Measurements from ENCODE around the gene STAC2.
A peak's percentile ranks its signal among the peaks of the same experiment; 100 is the strongest.

The STAC2 gene

DNA sequence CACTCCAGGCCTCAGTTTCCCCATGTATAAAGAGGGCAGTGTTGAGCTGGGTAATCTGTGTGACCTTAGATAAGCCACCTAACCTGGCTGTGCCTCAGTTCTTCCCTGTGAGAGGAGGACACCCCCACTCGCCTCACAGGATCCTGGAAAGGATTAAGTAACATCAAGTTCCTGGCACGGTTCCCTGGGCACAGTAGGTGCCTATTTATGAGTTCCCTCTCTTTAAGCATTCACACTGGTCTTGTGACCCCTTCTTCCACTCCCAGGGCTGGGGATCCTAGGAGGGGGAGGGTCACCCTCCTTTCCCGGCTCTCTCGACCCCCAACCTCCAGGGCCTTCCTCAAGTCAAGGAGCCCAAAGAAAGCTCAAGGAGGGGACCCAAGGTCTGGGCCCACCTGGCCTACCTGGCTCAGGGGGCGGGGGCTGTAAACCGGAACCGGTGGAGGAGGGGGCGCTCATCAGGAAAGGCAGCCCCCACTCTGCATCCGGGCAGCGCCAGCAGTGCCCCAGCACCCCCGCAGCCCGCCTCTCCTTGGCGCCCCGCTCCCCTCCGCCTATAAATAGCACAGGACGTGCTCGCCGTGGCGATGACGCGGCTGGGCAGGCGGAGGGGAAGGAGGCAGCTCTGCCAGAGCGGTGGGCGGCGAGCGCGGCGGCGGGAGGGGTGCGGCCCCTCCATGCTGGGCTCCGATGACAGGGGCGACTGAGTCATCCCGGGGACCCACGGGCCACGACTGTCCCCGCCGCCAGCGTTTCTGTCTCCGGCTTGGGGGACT, 16.2 kb downstream of the STAC2 start:
- DNase-seq (ENCODE audit: low read depth in 2 of 2): no peak

DNA sequence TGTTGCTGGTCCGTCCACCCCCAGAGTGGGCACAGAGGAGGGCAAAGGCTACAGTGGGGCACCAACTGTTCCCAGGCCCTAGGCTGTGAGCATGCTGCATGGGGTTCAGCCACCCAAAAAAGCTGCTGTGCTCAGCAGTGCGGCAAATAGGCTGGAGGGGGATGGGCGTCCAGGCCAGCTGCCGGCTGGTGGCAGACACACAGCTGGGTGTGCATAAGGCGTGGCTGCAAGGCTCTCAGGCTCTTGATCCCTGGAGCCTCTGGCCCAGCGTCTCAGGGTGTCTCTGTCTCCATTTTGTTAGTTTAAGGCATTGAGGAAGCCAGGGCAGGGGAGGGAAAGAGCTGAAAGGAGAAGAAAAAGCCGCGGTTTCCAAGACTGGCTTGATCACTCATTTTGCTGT, 16.9 kb downstream of the STAC2 start:
- no peak for DNase-seq (ENCODE audit: low read depth in 2 of 2)

DNA sequence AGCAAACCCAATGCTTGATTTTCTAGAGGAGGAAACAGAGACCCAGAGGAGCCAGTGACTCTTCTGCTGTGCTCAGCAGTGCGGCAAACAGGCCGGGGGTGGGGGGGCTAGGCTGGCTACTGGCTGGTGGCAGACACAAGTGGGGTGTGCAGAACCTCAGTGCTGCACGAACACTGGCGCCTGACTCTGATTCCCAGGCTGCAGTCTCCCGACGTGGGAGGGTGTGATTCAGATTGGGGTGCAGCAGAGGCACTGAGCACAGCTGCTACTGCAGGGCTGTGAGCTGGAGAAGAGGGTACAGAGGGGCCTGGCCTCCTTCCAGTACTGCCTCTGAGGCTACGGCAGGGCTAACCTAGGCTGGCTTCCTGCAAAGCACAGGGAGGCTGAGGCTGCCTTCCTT, 17.6 kb downstream of the STAC2 start:
- DNase-seq (ENCODE audit: low read depth in 2 of 2): no peak

DNA sequence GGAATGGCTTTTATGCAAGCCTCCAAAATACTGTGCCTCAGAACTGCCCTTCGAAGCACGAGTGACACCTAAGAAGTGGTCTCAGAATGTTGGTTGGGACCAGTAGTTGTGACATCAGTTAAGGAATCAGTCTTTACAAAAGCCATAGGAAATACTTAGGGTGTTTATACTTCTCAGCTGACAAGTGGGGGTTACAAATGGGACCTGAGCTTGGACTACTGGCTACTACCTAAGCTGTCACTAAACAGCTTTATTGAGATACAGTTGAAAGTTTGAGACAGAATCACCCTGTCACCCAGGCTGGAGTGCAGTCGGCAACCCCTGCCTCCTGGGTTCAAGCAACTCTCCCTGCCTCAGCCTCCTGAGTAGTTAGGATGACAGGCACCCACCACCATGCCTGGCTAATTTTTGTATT, 20.6 kb downstream of the STAC2 start:
- no peak for DNase-seq (ENCODE audit: low read depth in 2 of 2)

DNA sequence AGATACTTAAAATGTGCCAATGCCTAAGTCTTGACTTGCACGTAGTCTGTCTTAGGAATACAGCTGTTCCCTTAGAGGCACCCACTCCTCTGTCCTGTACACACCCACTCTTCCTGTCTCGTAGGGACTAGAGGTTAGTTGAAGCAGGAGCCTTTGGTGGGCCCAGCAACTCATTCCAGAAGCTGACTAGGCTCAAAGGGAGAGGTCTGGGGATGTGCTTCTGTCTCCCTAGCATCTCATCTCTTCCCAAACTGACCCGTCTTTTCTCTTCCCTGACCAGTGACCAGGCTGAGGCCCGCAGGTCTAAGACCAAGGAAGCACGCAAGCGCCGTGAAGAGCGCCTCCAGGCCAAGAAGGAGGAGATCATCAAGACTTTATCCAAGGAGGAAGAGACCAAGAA, 21.5 kb downstream of the STAC2 start:
- DNase-seq (ENCODE audit: low read depth in 2 of 2): no peak

DNA sequence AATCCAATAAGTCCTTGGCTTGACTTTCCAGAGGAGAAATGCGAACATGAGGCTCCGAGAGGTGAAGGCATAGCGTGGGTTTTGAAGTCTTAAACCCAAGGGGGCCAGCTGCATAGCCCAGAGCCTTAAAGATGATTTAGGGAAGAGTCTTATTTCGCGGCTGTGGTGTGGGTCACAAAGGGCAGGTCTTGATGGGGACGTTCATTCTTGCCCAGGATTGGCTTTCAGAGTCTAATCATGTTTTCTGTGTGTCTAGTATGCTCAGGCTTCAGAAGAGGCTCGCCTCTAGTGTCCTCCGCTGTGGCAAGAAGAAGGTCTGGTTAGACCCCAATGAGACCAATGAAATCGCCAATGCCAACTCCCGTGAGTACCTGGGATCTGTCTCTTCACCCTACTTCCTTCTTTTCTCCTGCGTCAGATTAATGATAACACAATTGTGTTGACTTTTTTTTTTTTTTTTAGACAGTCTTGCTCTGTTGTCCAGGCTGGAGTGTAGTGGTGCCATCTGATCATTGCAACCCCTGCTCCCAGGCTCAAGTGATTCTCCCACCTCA, 24.7 kb downstream of the STAC2 start:
- no peak for DNase-seq (ENCODE audit: low read depth in 2 of 2)

DNA sequence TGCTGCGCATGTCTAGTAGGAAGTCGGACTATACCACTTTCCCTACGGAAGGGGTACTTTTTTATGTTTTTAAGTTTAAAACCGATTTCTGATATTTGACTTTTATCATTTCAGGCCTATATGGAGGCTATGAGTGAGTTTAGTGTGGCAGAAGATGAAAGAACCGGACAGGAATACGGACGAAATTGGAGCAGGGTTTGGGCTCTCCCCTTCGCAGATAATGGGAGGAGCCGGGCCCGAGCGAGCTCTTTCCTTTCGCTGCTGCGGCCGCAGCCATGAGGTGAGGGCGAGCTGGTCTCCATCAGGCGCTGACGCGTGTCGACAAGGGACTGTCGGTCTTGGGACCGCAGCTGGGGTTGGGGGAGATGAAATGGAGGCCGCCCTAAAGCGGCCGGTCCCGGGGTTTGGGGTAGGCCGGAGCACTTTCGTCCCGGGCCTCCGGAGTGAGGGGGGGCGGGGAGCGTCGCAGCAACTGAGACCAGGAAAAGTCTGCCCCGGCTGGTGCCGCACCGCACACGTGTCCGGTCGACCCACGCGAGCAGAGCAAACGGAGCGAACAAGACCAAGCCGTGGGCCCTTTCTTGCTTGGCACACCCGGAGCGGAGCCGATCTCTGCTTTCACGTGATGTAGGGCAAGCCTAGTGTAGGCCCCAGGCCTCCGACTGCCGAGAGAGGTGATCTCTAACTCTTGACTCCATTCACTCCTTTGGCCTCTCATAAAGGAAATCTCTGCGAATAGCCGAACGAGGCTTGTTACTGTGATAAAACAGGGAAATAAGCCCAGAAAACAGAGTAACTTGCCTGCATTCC, 25.5 kb downstream of the STAC2 start, which contains the start of gene RPL19:
Gene RPL19, plus strand, starts transcription at position 214 of the 810 bp plus-strand sequence. Its CDS starts 62 bp downstream, at position 276.
- no peak for DNase-seq (ENCODE audit: low read depth in 2 of 2)

DNA sequence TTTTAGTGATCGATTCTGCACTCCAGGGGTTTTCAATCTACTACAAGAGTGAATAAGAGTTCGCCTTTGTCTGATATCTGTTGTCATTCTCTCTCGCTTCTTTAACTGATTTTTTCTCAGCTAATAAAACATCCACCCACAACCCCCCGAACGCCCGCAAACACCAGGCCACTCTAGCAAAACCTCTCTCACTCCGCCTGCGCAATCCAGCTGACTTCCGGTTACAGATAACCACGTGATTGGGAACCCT, 26.0 kb downstream of the STAC2 start:
- peak; percentile 85 to 88 for DNase-seq (ENCODE audit: low read depth in 2 of 2)

DNA sequence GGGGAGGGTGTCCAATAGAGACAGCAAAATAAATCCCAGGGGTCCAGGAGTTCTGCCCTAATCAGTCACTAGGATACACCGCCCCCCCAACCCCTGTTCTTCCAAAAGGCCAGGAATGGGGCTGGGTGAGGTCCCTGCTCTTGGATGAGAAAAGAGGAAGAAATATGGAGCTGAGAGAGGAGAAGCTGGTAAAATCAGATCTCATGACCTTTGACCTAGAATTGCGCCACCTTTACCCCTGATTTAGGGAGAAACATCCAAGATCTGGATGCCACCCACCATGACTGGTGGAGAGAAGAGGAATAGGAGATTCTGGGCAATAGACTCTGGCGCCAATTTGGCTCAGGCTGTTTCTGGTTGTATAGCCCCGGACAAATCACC, 27.6 kb downstream of the STAC2 start:
- DNase-seq (ENCODE audit: low read depth in 2 of 2): no peak

DNA sequence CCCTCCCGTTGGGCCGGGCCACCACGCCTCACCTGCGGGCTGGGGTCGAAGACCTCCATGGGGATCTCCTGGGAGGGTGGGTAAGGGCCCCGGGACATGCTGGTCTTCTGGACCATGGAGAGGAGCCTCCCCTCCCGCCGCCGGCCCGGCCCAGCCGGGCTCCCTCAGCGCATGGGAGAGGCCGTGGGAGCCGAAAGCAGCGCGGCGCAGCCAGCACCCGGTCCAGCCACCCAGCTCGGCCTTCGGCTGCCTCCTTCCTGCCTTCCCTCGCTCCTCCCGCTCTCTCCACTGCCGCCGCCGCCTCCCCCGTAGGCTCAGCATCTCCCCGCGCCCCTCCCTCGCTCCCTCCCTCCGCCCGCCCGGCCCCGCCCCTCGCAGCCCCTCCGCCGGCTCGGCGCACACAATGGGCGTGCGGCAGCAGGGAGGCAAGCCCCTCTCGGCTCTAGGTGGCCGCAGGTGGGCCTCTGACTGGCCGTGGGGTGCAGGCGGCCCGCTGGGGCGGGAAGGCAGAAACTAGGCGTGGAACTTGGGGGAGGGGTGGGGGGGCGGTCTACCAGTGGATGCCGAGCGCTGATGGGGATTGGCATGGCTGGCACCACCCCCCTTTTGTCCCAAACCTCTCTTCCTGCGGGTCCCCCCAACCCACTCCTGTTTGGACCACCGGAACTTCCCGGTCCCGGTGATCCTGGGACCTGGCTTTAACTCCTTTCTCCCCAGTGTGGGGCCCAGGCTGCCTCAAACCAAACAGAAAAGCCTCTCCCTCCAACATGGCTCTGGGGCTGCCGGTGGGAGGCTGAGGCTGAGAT, 28.2 kb downstream of the STAC2 start, which contains the start of gene CACNB1:
Gene CACNB1, minus strand, starts transcription at position 290 of the 806 bp plus-strand sequence. Its CDS starts 174 bp downstream, at position 116.
- peak; percentile 39 to 42 for DNase-seq (ENCODE audit: low read depth in 2 of 2)

DNA sequence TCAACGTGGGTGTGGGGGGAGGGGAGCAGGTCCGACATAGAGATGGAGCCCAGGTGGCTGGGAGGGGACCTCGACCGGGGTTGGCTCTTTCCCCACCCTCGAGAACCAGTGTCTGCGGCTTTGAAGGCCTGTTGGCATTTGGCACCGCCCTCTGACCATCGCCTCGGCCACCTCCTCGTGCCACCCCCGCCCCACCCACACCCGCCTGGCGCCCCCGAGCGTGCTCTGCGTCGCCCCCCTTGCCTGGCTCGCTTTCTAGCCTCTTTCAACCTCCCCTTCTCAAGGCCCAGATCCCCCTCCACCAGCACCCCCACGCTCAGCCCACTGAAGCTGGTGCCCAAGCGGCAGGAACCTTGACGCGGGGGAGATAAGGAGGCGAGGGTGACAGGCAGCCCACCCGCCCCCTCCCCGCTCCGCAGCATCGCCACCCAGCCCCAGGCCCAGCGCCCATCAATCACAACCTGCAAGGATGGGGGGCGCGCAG, 28.9 kb downstream of the STAC2 start:
- no peak for DNase-seq (ENCODE audit: low read depth in 2 of 2)

DNA sequence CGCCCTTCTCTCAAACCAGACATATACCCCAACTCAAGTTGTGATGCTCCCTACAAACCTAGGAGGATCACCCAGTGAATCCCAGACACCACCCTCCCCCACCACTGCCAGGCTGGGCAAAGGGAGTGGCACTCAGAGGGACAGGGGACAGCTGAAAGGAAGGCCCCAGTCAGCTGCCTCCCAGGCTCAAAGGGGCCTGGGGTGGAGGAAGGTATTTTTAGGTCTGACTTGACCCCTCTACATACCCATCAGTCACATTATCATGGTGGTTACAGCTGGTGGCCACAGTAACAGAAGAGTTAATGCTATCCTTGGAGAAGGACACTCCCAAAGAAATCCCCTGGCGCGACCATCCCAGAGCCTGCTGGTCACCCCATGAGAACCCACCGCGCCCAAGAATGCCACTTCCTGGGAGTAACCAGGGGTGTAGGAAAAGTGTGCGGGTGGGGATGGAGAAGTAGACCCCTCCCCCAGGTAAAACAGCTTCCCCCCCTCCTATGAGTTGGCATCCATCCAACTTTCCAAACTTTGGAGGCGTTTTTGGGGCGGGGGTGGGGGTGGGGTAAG, 29.4 kb downstream of the STAC2 start:
- no peak for DNase-seq (ENCODE audit: low read depth in 2 of 2)

DNA sequence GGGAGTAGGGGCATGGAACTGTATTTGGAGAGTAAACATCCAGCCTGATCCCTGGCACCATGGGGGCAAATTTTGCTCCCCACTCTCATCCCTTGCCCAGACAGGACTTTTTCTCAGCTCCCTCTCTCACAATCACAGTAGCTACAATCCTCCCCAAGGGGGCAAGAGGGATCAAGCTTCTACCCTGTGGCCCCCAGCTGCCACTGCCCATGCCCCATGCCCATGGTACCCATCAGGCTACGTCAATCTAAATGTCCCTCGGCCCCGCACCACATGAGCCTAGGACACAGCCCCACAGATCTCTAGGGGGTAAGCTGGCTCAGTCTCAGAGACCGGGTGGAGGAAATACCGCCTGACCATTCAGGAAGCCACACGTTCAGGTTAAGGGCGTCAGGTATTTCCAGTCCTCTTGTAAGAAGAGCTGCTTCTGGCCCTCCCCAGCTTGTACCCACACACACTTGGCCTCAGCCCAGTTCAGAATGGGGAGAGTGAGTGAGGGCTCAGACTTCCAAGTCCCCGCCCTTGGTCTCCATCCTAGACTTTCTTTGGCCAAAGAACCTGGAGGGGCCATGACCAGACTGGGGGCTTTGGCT, 30.1 kb downstream of the STAC2 start:
- no peak for DNase-seq (ENCODE audit: low read depth in 2 of 2)

DNA sequence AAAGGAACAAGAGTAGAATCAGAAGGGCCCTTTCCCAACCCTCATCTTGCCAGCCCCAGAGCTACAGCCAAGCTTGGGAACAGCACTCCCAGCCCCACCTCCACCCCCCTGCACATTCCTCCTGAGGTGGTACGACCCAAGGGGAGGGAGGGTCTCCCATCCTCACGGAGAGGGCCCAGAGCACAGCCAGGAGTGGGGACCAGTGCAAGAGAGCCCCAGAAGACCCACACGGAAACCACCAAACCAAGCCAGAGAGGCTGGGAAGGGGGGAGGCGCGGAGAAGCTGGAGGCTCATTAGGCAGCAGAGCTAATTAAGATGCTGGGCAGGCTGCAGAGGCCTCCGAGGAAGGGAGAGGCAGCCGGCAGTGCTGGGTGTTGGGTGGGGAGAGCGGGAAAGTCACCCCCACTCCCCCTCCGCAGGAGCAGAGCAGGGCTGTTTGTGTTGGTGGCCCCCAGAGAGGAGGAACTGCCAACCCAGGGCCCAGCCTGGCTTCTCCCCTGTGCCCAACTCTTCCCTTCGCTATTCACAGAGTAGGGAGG, 30.7 kb downstream of the STAC2 start:
- DNase-seq (ENCODE audit: low read depth in 2 of 2): no peak

DNA sequence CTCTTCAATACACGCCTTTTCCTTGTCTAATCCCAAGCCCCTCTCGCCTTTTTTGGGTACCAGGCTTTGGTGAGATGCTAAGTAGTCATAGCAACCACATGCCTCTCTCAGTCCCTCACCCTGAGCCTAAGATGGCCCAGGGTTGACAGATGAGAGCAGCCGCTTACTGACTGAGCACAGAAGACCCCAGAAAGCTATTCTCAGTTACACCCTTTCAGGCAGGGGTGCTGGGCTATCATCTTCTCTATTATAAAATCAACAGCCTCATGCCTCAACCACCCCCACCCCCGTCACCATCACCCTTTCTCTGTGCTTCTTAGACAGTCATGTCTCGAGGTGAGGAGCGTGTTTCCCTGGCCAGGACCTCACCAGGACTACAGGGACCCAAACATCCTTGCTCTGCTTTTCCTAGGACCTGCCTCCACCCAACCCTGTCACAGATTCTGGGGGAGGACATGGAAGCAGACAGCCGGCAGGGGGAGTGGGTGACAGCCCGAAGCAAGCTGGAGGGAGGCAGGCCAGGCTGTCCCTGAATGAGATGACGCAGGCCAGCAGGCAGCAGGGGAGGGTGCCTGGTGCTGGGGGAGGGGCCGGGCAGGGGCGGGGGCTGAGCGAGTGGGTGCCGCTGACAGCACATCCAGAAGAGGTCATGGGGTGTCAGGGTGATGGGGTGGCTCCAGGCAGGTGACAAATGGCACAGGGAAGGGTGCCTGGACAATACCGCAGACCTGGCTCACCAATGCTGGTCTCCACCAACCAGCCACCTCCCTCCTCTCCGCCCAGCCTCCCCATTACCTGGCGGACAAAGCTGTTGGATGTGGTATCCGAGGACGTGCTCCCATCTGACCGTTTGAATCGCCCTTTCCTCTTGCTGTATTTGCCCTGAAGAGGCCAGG, 31.4 kb downstream of the STAC2 start:
- no peak for DNase-seq (ENCODE audit: low read depth in 2 of 2)

DNA sequence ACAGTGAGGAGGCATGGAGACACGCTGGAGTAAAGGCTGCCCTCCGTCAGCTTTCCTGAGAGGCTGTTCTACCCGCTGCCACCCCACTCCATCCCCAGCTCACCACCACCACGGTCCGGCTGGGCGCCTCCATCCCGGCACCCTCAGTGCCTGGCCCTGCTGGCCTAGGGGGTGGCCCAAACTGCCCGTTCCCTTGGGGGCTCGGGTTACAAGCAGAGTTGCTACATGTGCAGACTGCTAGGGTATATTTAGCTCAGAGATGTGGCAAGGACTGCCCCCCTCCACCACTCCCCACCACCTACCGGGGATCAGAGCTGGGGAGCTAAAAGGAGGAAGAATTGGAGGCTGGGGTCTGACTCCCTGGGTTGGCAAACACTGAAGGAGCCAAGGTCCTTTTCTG, 32.4 kb downstream of the STAC2 start:
- DNase-seq (ENCODE audit: low read depth in 2 of 2): no peak

DNA sequence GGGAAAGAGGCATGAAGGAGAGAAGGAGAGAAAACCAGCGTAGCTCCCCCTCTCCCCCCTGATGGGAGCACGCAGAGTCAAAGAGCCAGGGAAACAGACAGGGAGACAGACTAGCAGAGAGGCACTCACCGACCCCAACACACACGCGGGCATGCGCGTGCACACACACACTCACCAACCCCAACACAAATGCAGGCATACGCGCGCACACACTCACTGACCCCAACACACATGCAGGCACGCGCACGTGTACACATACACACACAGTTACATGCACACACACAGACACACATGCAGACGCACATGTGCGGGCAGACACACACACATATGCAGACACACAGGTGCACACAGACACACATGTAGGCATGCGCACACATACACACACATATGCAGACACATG, 32.8 kb downstream of the STAC2 start:
- DNase-seq (ENCODE audit: low read depth in 2 of 2): no peak

DNA sequence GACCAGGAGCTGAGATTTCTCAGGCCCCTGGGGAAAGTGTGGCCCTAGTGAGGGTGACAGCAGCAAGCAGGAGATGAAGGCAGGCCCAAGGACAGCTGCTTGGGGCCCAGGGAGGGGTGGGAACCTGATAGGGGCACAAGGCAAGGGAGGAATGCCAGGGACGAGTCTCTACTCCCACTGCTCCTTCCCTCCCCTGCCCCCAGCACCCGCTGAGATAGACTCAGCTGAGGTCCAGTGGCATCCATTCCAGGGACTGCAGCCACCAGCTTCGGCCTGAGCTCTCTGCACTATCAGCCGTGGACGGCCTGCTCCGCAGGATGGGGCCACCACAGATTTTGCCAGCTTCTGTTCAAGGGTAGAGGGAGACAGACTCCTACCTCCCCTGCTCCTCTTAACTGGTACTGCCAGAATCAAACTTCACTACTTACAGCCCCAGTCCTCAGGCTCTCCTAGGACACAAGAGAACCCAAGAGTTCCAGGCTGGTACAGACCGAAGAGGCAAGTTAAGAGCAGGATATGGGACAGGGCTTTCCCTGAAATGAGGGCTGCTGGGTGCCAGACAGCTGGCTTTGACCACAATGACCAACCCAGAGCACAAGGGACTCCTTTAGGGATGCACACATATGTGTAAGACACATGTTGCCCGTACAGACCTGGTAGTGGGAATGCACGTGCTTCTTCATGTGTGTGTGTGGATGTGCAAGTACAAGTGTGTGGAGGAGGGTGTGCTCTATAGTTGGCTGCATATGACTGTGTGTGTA, 33.8 kb downstream of the STAC2 start:
- DNase-seq (ENCODE audit: low read depth in 2 of 2): no peak

DNA sequence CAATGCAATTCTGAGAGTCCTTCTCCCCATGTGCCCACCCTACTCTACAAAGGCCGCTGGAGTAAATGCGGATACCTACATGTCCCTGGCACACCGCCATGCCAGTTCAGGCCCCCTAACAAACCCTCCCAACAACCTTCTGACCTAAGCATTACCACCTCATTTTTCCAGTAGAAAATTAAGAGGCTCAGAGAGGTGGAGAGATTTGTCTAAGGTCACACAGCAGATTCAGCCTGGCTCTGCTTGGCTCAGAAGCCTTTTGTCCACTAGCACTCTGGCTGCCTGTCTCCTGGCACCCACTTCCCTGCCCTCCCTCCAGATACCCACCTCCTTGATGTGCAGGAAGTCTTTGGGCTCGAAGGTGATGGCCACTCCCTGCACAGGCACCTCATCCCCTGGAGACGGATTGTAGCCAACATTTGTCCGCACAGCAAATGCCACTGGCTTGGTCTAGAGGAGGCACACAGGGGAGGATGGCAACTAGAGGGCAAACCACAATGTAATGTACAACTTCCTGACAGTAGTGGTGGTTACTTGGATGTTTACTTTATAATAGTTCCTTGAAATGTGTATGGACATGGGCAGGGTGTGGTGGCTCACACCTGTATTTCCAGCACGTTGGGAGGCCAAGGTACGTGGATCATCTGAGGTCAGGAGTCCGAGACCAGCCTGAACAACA, 38.5 kb downstream of the STAC2 start:
- DNase-seq (ENCODE audit: low read depth in 2 of 2): no peak

Measured in fibroblast of skin of left biceps (primary cell).